ENCODE results near the gene PUSL1.

The PUSL1 gene

DNA sequence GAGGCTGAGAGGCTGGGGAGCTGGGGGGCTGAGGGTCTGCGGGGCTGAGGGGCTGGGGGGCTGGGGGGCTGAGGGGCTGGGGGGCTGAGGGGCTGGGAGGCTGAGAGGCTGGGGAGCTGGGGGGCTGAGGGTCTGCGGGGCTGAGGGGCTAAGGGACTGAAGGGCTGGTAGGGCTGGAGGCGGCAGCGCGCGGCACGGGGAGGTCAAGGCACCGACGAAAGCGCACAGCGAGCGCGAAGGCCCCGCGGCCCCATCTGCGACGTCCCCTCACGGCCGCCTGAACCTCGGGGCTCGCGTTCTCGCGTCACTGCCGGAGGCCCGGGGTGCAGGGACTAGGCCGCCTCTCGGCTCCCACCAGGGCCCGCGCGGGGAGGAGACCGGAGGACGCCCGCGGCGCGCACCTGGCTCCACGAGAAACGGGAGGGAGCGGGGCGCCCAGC, 15.7 kb downstream of the PUSL1 start:
- peak overlapping the region; percentile 99 for H2AK5ac ChIP-seq (ENCODE audit: low read depth, low read length)
- peak overlapping the region; percentile 94 for H3K14ac ChIP-seq (ENCODE audit: low read length)
- peak overlapping the region; percentile 66 for H3K4me2 ChIP-seq (ENCODE audit: insufficient read depth, low read length, poor library complexity, severe bottlenecking)
- H2BK12ac ChIP-seq (ENCODE audit: low read length): no peak overlapping the region
- no peaks in the 10 kb centered on the region for H3K27me3 ChIP-seq (ENCODE audit: control insufficient read depth in 3 of 3, insufficient read depth in 3 of 3, low read depth in 1 of 3, low read length in 3 of 3)
- no peak for DNase-seq (ENCODE audit: low spot score)
- no CpG with 5 or more reads among the region's 41 CpGs for WGBS, 2 donors (ENCODE audit: extremely low coverage in 2 of 2, insufficient read length in 2 of 2, insufficient replicate concordance in 1 of 2)
- peaks cover 56% of the 10 kb centered on the region for H3K79me1 ChIP-seq (ENCODE audit: low read depth, low read length)
- H3K9me3 ChIP-seq (replicated peaks in 1 of 2; ENCODE audit: control insufficient read depth in 2 of 2, insufficient read depth in 1 of 2, low read depth in 1 of 2, low read length in 2 of 2): no peaks in the 10 kb centered on the region
- H4K91ac ChIP-seq (ENCODE audit: low read depth, low read length, poor library complexity): no peak overlapping the region
- peak overlapping the region; percentile 97 to 99 for H3K4me3 ChIP-seq (ENCODE audit: low read length in 2 of 2)
- H3K36me3 ChIP-seq (replicated peaks in 1 of 2; ENCODE audit: control insufficient read depth in 2 of 2, insufficient read depth in 2 of 2, low read length in 2 of 2): peaks cover 23 to 66% of the 10 kb centered on the region in 2 donors
- H3K4ac ChIP-seq (ENCODE audit: low read length): no peak overlapping the region
- H3K23ac ChIP-seq (ENCODE audit: low read depth, low read length, poor library complexity): peak overlapping the region; percentile 91
- no peak overlapping the region for H2BK5ac ChIP-seq (ENCODE audit: low read length)
- peaks cover 10 to 16% of the 10 kb centered on the region in 2 donors for H3K4me1 ChIP-seq (ENCODE audit: control insufficient read depth in 2 of 2, insufficient read depth in 1 of 2, low read depth in 1 of 2, low read length in 2 of 2)
- no peak overlapping the region for H3K27ac ChIP-seq (replicated peaks; ENCODE audit: low read length)
- H3K9ac ChIP-seq (ENCODE audit: low read depth, low read length, poor library complexity): peak overlapping the region; percentile 97
- H2AFZ ChIP-seq (ENCODE audit: low read length): peak overlapping the region; percentile 93
- no peak overlapping the region for H2BK120ac ChIP-seq (ENCODE audit: low read depth, low read length)
- no peak overlapping the region for H4K8ac ChIP-seq (ENCODE audit: low read depth, low read length)
- peak overlapping the region; percentile 59 for H3K18ac ChIP-seq (ENCODE audit: low read length)
- peak overlapping the region; percentile 89 for H2BK15ac ChIP-seq (ENCODE audit: low read length)

DNA sequence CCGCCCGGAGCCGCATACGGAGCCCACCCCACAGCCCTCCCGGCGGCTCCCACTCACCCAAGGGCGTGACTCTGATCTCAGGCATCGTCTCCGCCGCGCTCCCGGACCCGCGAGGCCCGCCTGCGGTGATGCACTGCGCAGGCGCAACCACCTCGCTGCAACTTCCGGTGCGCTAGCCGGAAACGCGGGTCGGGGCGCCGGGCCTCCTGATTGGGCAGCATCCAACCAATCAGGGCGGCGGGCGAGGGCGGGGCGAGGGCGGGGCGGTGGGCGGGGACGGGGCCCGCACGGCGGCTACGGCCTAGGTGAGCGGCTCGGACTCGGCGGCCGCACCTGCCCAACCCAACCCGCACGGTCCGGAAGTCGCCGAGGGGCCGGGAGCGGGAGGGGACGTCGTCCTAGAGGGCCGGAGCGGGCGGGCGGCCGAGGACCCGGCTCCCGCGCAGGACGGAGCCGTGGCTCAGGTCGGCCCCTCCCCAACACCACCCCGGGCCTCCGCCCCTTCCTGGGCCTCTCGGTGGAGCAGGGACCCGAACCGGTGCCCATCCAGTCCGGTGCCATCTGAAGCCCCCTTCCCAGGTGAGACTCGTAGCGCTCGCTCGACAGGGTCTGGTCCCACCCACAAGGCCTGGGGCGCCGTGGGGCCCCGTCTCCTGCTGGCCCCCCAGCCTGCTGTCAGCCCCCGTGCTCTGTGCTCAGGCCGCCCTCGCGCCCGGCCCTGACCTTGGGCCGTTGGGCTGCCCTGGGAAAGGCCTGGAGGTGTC, 16.3 kb downstream of the PUSL1 start, which contains the start of the genes CPTP and INTS11:
CPTP (plus strand) TSS at position 279 of the 764 bp plus-strand sequence. CDS start 2,109 bp downstream, outside the sequence.
INTS11 (minus strand) TSS at position 137 of the 764 bp plus-strand sequence; CDS start at position 85, 52 bp downstream.
- Histone ChIP-seq H2BK12ac (ENCODE audit: low read length) (peak within 1 kb of the TSS; percentile 16), H3K14ac (ENCODE audit: low read length) (peak within 1 kb of the TSS; percentile 94), H3K18ac (ENCODE audit: low read length) (peak within 1 kb of the TSS; percentile 92), H3K79me1 (ENCODE audit: low read depth, low read length) (peaks cover 54% of the 10 kb centered on the region), H2AFZ (ENCODE audit: low read length) (peak within 1 kb of the TSS; percentile 93), H4K91ac (ENCODE audit: low read depth, low read length, poor library complexity) (no peak within 1 kb of the TSS), H2BK120ac (ENCODE audit: low read depth, low read length) (peak within 1 kb of the TSS; percentile 72), H3K4me3 (ENCODE audit: low read length in 2 of 2) (peak within 1 kb of the TSS; percentile 97 to 99), H2AK5ac (ENCODE audit: low read depth, low read length) (peak within 1 kb of the TSS; percentile 99), H3K27ac (replicated peaks; ENCODE audit: low read length) (no peak within 1 kb of the TSS), H2BK5ac (ENCODE audit: low read length) (peak within 1 kb of the TSS; percentile 94), H3K4me1 (ENCODE audit: control insufficient read depth in 2 of 2, insufficient read depth in 1 of 2, low read depth in 1 of 2, low read length in 2 of 2) (peaks cover 14 to 16% of the 10 kb centered on the region in 2 donors), H2BK15ac (ENCODE audit: low read length) (peak within 1 kb of the TSS; percentile 89), H3K36me3 (replicated peaks in 1 of 2; ENCODE audit: control insufficient read depth in 2 of 2, insufficient read depth in 2 of 2, low read length in 2 of 2) (peaks cover 22 to 62% of the 10 kb centered on the region in 2 donors), H3K9me3 (replicated peaks in 1 of 2; ENCODE audit: control insufficient read depth in 2 of 2, insufficient read depth in 1 of 2, low read depth in 1 of 2, low read length in 2 of 2) (peaks cover 0 to 4% of the 10 kb centered on the region in 2 donors), H3K9ac (ENCODE audit: low read depth, low read length, poor library complexity) (peak within 1 kb of the TSS; percentile 97), H4K8ac (ENCODE audit: low read depth, low read length) (peak within 1 kb of the TSS; percentile 23), H3K4ac (ENCODE audit: low read length) (peak within 1 kb of the TSS; percentile 76), H3K23ac (ENCODE audit: low read depth, low read length, poor library complexity) (peak within 1 kb of the TSS; percentile 91), H3K27me3 (ENCODE audit: control insufficient read depth in 3 of 3, insufficient read depth in 3 of 3, low read depth in 1 of 3, low read length in 3 of 3) (peaks cover 0 to 2% (median 0%) of the 10 kb centered on the region in 3 experiments), H3K4me2 (ENCODE audit: insufficient read depth, low read length, poor library complexity, severe bottlenecking) (peak within 1 kb of the TSS; percentile 98)
- peak; percentile 89 for DNase-seq (ENCODE audit: low spot score)
- no CpG with 5 or more reads among the region's 84 CpGs for WGBS, 2 donors (ENCODE audit: extremely low coverage in 2 of 2, insufficient read length in 2 of 2, insufficient replicate concordance in 1 of 2)

DNA sequence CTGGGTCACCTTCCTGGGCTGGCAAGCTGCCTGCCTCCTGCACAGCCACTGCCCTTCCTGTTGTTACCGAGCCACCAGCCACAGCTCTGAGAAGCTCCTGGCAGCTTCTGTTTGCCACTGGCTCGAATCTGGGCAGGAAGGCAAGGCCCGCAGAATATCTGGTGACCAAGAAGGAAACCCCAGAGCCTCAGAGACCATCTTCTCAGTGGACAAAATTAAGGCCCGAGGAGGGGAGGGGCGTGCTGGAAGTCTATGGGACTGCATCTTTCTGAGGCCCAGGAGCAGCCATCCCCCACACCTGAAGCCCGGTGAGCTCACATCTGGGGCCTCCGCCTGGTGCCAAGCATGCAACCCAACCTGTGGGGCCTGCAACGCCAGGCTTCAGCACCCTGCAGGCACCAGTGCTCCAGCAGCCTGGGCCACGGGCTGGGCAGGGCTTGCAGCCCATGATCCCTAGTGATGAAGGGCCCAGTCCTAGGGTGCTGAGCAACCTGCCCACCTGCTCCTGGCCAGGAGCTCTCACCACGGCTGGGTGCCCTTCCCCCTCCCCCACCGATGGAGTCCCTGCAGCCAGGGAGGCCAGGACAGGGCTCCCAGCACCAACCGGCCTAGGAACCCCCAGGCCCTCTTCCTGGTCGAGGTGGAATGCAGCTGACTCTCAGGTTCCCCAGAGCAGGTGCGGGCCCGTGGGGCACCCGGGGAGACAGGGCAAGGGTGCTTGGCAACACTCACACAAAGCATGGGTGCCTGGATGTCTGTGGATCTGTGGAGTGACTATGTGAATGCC, 17.1 kb downstream of the PUSL1 start:
- Histone ChIP-seq H3K27ac (replicated peaks; ENCODE audit: low read length) (no peak overlapping the region), H3K4me3 (ENCODE audit: low read length in 2 of 2) (peak overlapping the region; percentile 90 to 97)
- no CpG with 5 or more reads among the region's 16 CpGs for WGBS, 2 donors (ENCODE audit: extremely low coverage in 2 of 2, insufficient read length in 2 of 2, insufficient replicate concordance in 1 of 2)

More for the DNA sequence above, 17.1 kb downstream of the PUSL1 start:
- Histone ChIP-seq H3K4ac (ENCODE audit: low read length) (peak overlapping the region; percentile 76), H3K18ac (ENCODE audit: low read length) (peak overlapping the region; percentile 92), H4K91ac (ENCODE audit: low read depth, low read length, poor library complexity) (no peak overlapping the region), H3K4me2 (ENCODE audit: insufficient read depth, low read length, poor library complexity, severe bottlenecking) (peak overlapping the region; percentile 98), H3K23ac (ENCODE audit: low read depth, low read length, poor library complexity) (peak overlapping the region; percentile 89), H2BK120ac (ENCODE audit: low read depth, low read length) (peak overlapping the region; percentile 72), H3K27me3 (ENCODE audit: control insufficient read depth in 3 of 3, insufficient read depth in 3 of 3, low read depth in 1 of 3, low read length in 3 of 3) (peaks cover 0 to 2% (median 0%) of the 10 kb centered on the region in 3 experiments), H3K14ac (ENCODE audit: low read length) (no peak overlapping the region), H3K9ac (ENCODE audit: low read depth, low read length, poor library complexity) (peak overlapping the region; percentile 97), H3K9me3 (replicated peaks in 1 of 2; ENCODE audit: control insufficient read depth in 2 of 2, insufficient read depth in 1 of 2, low read depth in 1 of 2, low read length in 2 of 2) (peaks cover 0 to 9% of the 10 kb centered on the region in 2 donors), H4K8ac (ENCODE audit: low read depth, low read length) (peak overlapping the region; percentile 23), H2AFZ (ENCODE audit: low read length) (peak overlapping the region; percentile 93), H2BK15ac (ENCODE audit: low read length) (no peak overlapping the region), H2BK5ac (ENCODE audit: low read length) (peak overlapping the region; percentile 94), H2BK12ac (ENCODE audit: low read length) (peak overlapping the region; percentile 16), H2AK5ac (ENCODE audit: low read depth, low read length) (peak overlapping the region; percentile 95), H3K79me1 (ENCODE audit: low read depth, low read length) (peaks cover 50% of the 10 kb centered on the region), H3K36me3 (replicated peaks in 1 of 2; ENCODE audit: control insufficient read depth in 2 of 2, insufficient read depth in 2 of 2, low read length in 2 of 2) (peaks cover 22 to 54% of the 10 kb centered on the region in 2 donors), H3K4me1 (ENCODE audit: control insufficient read depth in 2 of 2, insufficient read depth in 1 of 2, low read depth in 1 of 2, low read length in 2 of 2) (peaks cover 18% of the 10 kb centered on the region in 2 donors)
- no peak for DNase-seq (ENCODE audit: low spot score)
